Stimulated activated CD4-positive, alpha-beta T cell treated with anti-CD3 and anti-CD28 coated beads, Interleukin-2, amount 100 ng/mL, for 48 hours (primary cell): ENCODE measurements around the gene C19orf25.
"Not testable (repeated sequence)": the region's sequence is repeated elsewhere in the genome, so short reads cannot be mapped to it uniquely, and the experiment has no call there.

Experiments
- DNase-seq, 2 donors: peaks; one replicate each; pipeline ENCODE4 v3.0.0-alpha.2; 2020

C19orf25 gene

DNA sequence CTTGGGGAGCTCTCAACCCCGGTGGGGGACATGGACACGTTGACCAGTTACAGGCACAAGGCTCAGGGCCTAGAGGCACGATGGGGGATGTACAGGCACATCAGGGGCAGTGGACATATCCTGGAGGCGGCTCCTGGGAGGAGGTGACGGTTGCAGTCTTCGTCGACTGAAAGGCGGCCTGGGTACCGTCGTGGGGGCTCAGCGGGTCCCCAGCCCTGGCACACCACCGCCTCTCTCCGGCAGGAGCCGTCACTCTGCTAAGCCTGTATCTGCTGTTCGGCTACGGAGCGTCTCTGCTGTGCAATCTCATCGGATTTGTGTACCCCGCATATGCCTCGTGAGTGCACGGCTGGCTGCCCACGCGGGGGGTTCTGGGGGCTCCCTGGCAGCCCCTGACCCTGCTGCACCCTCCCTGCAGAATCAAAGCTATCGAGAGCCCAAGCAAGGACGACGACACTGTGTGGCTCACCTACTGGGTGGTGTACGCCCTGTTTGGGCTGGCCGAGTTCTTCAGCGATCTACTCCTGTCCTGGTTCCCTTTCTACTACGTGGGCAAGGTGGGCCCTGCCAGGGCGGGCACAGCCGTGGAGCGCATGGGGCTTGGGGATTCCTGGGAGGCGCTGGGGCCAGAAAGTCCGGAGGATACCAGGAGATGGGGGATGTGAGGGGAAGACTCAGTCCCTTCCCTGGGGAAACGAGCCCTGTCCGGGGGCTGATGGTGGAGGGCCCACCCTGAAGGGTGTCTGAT lies 16.2 kb upstream of the C19orf25 start:
- DNase-seq: no peak

DNA sequence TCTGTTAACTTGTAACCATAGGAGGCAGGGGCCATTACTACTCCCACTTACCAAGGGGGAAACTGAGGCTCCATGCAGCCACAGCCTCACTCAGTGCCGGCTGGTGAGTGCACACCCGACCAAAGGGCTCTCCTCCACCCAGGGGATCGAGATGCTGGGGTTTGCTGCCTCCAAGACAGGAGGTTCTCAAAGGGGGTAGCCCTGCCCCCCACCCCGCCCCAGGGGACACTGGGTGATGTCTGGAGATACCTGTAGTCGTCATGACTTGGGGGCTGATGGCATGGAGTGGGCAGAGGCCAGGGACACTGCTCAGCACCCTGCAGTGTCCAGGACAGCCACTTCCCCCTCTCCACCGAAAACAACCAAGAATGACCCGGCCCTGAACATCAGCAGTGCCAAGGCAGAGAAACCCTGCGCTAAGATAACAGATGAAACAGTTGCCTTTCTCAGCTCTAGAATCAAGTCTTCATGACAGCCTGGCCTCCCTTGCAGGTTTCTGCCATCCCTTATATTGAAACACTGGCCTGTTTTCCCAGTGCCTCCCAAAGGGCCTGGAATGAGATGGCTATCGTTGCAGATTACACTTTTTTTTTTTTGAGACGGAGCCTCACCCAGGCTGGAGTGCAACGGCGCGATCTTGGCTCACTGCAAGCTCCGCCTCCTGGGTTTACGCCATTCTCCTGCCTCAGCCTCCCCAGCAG lies 15.2 kb upstream of the C19orf25 start:
- no peak for DNase-seq

DNA sequence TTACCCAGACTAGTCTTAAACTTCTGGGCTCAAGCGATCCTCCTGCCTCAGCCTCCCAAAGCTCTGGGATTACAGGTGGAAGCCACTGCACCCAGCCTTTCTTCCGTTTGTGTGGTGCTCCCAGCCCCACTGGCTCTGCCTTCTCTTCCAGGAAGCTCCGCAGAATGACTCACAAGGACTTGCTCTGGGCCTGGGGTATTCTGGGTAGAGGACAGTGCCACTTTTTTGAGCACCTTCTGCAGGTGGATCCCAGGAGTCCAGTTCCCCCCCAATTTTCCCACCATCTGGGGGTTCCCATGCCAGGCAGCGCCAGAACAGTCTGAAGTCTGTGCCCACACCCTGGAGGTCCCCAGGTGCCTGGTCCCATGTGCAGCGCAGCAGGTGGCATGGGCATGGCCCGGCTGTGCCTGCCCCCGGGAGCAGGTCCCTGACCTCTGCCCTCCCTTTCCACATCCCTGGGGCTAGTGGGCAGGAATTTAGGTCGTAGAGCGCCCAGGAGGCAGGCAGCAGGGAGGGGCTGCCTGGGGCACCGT lies 13.5 kb upstream of the C19orf25 start:
- no peak for DNase-seq

DNA sequence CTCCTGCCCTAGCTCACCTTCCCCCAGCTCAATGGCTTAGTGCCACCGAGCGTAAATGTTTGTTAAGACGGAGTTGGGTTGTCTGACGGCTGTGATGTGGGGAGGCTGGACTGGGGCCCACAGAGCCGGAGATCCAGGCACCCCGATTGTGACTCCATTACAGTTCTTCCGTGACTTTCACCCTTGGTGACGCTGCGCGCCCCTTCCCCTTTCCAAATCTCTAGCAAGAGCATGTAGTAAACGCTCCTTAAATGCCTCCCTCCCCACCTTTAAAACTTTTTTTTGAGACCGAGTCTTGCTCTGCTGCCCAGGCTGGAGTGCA lies 12.8 kb upstream of the C19orf25 start:
- DNase-seq: no peak

DNA sequence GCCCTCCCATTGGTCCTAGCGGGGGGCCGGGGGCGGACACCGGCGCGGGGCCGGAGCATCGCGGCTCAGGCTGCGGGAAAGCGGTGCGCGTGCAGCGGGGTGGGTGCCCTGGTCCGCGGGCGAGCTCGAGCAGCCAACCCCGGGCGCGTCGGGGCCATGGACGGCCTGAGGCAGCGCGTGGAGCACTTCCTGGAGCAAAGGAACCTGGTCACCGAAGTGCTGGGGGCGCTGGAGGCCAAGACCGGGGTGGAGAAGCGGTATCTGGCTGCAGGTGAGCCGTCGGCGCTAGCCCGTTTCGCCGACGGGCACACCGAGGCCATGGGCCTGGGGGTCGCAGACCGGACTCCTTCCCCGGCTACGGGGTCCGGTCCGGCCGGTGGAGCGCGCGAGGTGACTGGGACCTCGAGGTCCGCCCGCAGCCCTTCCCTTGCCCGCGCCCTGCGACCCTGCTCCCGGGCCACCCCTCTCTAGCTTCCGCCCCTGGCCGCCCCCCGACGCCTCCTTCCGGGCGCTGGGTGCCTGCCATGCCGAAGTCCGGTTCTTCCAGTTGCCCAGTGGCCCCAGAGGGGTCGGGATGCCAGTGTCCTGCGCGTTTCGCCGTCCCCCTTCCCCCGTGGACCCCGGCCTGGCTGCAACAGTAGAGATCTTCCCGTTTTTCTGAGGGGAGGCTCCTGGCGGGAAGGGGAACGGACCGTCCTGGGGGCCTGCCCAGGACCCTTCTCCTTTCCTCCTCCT lies 12.3 kb upstream of the C19orf25 start, which contains the start of gene REEP6:
Gene REEP6, plus strand, starts transcription at position 68 of the 735 bp plus-strand sequence. Its CDS starts 89 bp downstream, at position 157.
- DNase-seq: no peak

DNA sequence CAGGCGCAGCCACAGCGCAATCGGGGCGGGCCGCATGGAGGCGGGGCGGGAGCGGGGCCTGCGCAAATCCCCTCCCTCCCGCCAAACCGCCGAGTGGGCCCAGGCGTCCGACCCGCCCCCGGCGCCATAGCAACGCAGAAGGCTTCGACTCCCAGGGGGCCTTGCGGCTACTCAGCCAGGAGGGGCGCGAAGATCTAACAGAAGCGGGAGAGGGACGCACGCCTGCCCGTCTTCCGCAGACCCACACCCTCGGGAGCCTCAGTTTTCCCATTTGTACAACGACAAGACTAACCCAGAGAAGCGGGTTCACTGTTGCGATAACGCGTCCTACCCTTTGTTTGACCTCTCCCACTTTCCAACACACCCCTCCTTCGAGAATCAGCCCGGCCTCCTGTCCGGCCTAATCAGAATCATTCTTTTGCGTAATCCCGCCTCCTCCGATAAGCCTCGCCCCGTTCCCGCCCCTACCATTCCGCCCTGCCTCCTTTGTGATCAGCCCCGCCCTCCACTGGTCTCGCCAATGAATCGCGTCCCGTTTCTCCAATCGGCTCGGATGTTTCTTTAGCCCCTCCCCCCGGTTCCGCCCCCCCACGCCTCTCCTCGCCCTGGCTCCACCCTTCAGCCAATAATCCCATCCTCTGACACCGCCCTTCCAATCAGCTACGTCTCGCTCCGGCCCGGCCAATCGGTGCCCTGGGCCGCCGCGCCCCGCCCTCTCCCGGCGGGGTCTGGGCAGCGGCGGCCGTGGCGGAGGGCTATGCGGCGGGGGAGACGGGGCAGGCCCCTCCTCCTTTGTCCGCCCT lies 11.5 kb upstream of the C19orf25 start, which contains the start of gene PCSK4:
Gene PCSK4, minus strand, starts transcription at position 40 of the 803 bp plus-strand sequence. Its CDS starts 4 bp downstream, at position 36.
- DNase-seq: peak; percentile 94 to 96

DNA sequence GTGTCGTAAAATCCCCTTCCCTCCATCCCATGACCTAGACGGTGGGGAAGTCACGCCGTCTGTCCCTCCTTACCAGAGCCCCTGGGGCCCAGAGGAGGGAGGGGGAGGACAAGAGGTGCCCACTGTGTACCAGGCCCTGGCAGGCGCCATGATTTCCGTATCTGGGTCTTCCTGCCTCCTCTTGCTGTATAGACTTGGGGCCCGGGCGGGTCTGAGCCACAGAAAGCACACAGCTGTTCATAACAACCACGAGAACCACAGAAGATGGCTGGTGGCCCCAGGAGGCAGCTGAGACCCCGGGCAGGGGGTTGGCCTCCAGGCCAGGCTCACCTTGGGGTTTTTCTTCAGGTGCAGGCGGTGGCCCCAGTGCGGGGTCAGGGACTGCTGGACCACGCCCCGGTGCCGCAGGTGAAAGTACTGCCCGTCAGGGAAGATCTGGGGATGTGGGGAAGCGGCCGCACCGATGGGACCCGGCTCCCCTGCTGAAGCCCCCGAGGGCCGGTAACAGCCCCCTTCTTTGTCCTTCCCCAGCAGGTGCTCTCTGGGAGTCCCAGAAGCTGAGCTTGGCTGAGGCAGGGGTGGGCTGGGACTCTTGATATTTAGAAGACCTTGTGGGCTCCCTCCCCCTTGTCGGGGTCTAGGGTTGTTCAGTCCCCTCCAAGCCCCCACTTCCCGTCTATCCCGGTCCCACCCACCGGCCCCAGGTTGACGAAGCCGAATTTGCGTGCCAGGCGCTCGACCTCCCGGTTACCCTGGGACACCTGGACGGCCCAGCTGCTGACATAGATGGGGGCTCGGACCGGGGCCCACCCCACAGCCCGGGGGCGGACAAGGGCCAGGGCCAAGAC lies 10.7 kb upstream of the C19orf25 start:
- DNase-seq: no peak

DNA sequence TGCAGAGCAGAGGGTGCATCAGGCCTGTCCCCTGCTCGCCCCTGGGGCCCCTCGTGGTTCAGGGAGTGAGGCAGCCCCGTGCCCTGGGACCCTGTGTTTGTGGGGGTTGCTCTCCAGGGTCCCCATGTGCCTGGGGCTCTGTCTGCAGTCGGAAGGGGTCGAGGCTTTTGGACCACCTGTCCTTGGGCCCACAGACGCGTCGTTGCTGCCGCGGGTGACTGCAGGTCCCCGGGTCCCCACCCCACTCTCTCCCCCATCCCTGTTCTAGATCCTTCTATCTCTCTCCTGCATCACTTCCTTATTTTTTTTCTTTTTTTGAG lies 9.2 kb upstream of the C19orf25 start:
- DNase-seq: no peak

DNA sequence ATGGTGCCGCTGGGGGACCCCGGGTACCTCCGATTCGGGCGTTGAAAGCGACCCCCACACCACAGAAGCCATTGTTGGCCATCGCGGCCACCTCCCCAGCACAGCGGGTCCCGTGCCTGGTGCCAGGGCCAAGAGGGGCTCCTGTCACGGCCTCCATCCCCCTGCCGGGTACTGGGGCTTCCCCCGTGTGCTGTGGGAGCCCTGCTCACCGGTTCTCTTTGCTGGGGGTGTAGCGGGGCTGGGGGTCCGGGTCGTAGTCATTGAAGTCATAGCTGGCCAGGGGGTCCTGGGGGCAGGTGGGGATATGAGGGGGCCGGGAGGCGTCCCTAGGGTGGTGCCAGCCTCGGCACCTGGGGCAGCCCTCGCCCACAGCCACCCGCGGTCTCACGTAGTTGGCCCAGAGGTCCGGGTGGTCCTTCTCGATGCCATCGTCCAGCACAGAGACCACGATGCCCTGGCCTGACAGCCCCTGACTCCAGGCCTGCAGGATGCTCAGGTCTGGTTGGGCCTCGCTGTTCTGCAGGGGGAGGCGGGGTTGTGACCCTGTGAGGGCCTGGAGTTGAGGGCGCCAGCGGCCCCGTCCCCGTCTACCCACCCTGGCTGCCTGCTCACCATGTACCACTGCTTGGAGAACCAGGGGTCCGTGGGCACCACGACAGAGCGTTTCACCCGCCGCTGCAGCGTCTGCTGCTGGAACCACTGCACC lies 8.7 kb upstream of the C19orf25 start:
- no peak for DNase-seq

DNA sequence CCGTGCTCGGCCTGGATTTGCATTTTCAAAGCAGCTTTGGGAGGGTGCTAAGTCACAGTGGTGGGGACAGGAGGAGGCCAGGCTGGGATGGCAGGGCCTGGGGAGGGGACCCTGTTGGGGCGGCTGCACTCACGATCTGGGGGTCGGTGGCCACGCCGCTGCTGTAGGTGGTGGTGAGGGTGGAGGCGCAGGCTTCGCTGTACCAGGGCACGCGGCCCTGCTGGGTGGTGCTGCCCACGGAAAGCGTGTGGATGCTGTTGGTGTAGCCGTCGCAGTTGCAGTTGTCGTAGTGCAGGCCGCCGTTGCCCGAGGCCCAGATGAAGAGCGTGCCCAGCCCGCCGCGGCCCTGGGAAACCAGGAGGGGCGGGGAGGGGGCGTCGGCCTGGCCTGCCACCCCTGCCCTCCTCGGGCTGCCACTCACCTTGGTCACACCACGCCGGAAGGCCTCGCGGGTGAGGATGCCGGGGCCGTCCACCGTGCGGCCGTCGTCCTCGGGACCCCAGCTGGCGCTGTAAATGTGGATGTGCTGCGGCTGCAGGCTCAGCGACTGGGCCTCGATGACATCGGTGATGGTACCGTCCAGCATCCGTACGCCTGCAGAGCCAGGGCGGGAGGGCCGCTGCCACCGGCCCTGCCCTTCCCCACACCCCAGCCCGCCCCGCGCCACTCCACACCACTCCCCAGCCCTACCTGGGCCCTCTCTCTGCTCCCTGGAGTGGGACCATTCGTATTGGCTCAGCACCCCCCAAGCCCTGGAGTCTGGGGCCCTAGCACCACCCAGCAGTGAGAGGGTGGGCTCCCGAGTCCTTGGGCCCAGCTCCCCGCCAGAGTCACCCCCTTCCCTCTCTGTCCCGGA lies 7.9 kb upstream of the C19orf25 start:
- DNase-seq: no peak

DNA sequence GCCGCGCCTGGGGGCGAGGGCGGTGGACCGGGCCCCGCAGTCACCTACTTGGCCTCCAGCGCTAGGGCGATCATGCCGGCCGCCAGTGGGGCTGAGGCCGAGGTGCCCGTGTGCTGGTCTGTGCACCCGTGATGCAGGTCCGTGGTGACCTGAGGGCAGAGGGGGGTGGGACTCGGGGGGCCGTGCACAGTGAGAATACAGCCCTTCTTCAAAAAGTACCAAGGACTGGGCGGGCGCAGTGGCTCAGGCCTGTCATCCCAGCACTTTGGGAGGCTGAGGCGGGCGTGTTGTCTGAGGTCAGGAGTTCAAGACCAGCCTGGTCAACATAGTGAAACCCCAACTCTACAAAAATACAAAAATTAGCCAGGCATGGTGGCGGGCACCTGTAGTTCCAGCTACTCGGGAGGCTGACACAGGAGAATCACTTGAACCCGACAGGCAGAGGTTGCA lies 5.0 kb upstream of the C19orf25 start:
- no peak for DNase-seq

DNA sequence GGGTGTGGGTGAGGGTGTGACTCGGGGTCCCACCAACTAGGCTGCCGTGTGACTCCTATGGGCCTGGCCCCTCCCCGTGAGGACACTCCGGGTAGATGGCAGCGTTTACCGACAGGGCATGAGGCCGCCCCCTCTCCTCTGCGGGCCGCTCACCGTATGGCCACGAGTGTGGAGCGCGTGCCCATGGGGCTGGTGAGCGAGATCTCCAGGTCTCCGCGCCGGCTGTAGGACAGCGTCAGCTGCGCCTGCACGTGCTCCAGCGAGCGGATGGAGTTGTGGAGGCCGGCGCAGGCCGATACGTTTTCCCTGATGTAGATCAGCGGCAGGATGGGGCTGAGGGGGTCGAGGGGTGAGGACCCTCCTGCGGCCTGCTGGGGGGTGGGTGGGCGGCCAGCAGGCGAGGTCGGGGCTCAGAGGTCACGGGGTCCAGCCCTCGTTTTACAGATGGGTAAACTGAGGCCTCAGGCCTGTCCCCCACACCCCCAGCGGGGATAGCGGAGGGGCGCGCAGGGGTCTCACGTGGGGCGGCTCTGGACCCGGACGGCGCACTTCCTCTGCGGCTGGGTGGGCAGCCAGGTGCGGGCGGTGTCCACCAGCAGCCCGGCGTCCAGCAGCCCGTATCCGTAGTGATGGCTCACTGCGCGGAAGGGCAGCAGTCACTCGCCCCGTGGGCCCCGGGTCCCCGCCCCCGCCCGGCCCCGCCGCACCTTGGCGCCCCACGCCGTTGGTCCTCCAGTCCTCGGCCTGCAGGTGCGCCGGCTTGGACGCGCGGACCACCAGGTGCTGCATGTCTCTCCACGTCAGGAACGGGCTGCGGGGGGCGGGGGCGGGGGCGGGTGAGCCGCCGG lies 4.3 kb upstream of the C19orf25 start:
- DNase-seq: no peak

DNA sequence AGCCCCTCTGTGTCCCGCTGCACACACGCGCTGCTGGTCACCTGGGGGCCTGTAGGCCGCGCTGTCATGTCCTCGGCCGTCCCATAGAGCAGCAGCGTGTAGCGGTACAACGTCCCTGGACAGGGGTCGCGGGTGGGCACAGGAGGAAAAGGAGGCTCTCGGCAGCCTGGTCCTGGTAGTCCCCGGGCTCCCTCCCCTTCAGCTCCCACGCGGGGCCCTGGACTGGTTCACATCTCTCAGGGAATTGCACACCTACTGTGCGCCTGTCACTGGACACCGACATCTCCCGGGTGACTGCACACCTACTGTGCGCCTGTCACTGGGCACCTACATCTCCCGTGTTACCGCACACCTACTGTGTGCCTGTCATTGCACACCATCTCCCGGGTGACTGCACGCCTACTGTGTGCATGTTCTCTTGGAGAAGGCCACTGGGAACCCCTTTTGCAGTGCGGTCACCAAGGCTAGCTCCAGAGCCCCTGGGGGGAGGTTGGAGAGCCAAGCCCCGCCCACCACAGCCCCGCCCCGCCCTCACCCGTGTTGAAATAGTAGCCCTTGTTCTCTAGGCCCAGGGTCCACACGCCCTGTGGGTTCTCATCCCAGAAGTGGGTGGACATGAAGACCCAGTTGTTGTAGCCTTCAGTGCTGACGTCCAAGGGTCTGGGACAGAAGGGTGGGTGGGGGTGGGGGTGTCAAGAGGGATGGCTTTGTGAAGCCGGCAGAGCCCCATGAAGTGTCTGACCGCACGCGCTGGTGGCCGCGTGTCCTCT lies 3.5 kb upstream of the C19orf25 start:
- DNase-seq: no peak

DNA sequence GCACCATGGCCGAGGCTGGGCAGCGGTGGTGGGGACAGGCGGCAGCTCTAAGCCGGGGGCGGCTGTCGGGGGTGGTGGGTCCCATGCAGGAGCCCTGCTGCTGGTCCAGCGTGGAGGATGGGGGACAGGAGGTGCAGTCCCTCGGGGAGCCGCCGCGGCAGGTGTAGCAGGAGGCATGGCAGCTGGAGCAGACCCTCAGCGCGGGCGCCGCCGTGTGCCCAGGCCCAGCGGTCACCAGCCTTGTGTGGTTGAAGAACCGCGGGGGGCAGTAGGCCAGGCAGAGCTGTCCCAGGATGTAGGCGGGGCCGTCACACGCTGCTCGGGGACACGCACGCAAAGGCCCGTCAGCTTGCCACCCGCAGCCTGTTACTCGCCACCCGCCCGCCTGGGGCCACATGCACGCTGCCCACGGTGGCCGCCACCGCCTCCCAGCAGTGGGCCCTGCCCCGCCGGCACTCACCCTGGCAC lies 2.9 kb upstream of the C19orf25 start:
- DNase-seq: no peak

DNA sequence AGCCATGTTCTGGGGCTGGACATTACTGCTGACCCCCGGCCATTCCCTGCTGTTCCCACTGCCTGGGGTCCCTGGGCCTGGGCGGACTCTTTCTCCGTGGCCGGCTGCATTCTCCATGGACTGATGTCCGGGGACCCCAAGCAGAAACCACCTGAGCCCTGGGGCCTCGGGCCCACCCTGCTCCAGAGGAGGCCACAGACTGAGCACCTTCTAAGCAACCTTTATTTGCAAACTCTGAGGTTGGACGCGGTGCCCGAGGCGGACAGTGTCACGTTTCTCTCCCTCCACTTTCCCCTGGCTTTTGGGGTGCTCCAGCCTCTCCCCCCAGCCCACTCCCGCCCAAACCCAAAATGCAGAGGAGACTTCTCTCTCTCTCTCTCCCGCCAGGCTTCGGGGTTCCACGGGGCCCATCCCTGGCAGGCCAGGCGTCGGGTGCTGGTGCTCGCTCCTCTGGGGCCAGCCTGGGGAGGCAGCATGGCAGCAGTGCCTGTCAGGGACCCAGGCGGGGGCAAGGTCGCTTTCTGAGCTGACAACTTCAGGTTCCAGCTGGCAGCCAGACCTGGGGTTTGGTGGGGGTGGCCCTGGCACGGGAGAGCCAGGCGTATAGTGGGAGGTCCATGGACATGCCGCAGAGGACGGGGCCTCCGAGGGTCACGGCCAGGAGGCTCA lies 2.3 kb upstream of the C19orf25 start:
- DNase-seq: no peak

DNA sequence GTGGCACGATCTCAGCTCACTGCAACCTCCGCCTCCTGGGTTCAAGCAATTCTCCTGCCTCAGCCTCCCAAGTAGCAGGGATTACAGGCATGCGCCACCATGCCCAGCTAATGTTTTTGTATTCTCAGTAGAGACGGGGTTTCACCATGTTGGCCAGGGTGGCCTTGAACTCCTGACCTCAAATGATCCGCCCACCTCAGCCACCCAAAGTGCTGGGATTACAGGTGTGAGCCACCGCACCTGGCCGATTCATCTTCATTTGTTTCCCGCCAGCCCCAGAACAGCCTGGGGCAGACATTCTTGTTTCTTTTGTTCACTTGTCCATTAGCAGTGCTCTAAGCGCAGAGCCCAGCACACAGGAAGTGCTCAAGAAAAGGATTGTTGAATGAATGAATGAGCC lies 2.0 kb downstream of the C19orf25 start:
- DNase-seq: not testable (repeated sequence)

DNA sequence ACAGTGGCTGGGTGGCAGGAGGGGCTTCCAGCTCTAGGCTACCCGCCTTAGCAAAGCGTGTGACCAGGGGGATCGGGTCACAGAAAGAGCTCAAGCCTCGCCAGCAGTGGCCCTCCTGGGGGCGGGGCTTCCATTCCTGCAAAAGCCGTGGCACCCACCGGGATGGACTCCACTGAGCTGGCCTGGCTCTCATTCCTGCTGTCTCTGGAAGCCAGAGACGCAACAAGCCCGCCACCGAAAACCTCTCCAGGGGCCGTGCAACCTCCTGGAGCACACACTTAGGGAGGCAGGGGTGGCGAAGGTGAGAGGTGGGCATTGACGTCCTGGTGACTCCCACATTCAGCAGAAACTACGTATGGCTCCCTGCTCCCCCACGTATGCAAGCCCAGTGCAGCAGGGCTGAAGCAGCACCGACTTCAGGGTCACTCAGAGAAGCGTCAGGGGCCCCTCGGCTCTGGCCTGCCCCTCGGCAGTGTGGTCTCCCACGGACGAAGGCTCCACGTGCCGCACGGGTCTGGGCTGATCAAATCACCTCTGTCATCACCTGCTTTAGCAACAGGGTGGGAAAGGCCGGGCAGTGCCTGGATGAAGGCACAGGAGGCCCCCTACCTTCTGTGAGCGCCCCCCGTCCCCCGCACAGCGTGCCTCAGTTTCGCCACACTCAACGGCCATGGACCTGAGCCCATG lies 3.1 kb downstream of the C19orf25 start:
- no peak for DNase-seq
